ENCODE results near the gene MISP. TPM values are rescaled to one million over a fixed set of nuclear protein-coding genes. Genes with fewer than 3 reads are reported as not detected.

MISP gene
- total and polyA plus RNA-seq, 9 of the 15 experiments (the other 6 are each of a cell fraction or from before 2014, with no cell fraction given) = 0.04 to 0.29 (median 0.05) TPM; not detected in 5

- no peak for TF ChIP-seq ZNF224 (CRISPR knock-in tag; IDR thresholded peaks at IDR 0.05)
- TF ChIP-seq ZNF316 (IDR thresholded peaks at IDR 0.05) = no peak
- TF ChIP-seq SREBF1 (IDR thresholded peaks at IDR 0.05; ENCODE audit: borderline replicate concordance, low read depth, low read length) = no peak
- TF ChIP-seq PRDM10 (IDR thresholded peaks at IDR 0.05; ENCODE audit: partially characterized antibody) = peak; percentile 56
- peak; percentile 56 for TF ChIP-seq CBX1 (IDR thresholded peaks at IDR 0.05; ENCODE audit: low read depth)
- TF ChIP-seq ELF1 (tag; IDR thresholded peaks at IDR 0.05) = peak; percentile 82
- TF ChIP-seq, protein P1, sequence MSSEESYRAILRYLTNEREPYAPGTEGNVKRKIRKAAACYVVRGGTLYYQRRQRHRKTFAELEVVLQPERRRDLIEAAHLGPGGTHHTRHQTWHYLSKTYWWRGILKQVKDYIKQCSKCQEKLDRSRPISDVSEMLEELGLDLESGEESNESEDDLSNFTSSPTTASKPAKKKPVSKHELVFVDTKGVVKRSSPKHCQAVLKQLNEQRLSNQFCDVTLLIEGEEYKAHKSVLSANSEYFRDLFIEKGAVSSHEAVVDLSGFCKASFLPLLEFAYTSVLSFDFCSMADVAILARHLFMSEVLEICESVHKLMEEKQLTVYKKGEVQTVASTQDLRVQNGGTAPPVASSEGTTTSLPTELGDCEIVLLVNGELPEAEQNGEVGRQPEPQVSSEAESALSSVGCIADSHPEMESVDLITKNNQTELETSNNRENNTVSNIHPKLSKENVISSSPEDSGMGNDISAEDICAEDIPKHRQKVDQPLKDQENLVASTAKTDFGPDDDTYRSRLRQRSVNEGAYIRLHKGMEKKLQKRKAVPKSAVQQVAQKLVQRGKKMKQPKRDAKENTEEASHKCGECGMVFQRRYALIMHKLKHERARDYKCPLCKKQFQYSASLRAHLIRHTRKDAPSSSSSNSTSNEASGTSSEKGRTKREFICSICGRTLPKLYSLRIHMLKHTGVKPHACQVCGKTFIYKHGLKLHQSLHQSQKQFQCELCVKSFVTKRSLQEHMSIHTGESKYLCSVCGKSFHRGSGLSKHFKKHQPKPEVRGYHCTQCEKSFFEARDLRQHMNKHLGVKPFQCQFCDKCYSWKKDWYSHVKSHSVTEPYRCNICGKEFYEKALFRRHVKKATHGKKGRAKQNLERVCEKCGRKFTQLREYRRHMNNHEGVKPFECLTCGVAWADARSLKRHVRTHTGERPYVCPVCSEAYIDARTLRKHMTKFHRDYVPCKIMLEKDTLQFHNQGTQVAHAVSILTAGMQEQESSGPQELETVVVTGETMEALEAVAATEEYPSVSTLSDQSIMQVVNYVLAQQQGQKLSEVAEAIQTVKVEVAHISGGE (CRISPR knock-in tag; IDR thresholded peaks at IDR 0.05) = peak in 1 of 3 experiments; percentile 16; a peak in 2 of 6 replicates
- TF ChIP-seq XRCC5 (IDR thresholded peaks at IDR 0.05; ENCODE audit: low read depth, low read length) = 0 out of 2 replicates have a peak, but pooled peaks have one; percentile 6
- no peak for TF ChIP-seq C11orf30 (IDR thresholded peaks at IDR 0.05; ENCODE audit: low read depth)
- TF ChIP-seq TBP (optimal IDR thresholded peaks at IDR 0.05; ENCODE audit: low read depth, low read length) = peak; percentile 85
- TF ChIP-seq CTCF (IDR thresholded peaks at IDR 0.05 in 2 of 3, conservative IDR thresholded peaks at IDR 0.05 in 1 of 3; ENCODE audit: insufficient read depth in 2 of 3, low read depth in 1 of 3, low read length in 3 of 3) = peak in 2 of 3 experiments; percentile 32 to 45; a peak in 3 of 6 replicates
- TF ChIP-seq RB1 (IDR thresholded peaks at IDR 0.05; ENCODE audit: low read depth) = 0 out of 2 replicates have a peak, but pooled peaks have one; percentile 21
- no peak for TF ChIP-seq NUFIP1 (IDR thresholded peaks at IDR 0.05; ENCODE audit: partially characterized antibody)
- 0 out of 2 replicates have a peak, but pooled peaks have one; percentile 30 for TF ChIP-seq JUN (IDR thresholded peaks at IDR 0.05; ENCODE audit: borderline replicate concordance, low read depth, low read length)
- no peak for TF ChIP-seq JUN (CRISPR knock-in tag; IDR thresholded peaks at IDR 0.05; ENCODE audit: borderline replicate concordance)
- no peak for TF ChIP-seq BCL6 (CRISPR knock-in tag; IDR thresholded peaks at IDR 0.05)
- TF ChIP-seq ERF (CRISPR knock-in tag; IDR thresholded peaks at IDR 0.05) = no peak
- 0 out of 2 replicates have a peak, but pooled peaks have one; percentile 1 for TF ChIP-seq PTBP1 (IDR thresholded peaks at IDR 0.05; ENCODE audit: low read depth, low read length)
- TF ChIP-seq BRD4 (IDR thresholded peaks at IDR 0.05) = no peak
Observed at GRCh38 chr19:703651-704446, 47.1 kb upstream of the MISP start (continued).
